GM19351 (cell line): Measurements from ENCODE around the gene PPP1R13B.
"Not testable (repeated sequence)": the region's sequence is repeated elsewhere in the genome, so short reads cannot be mapped to it uniquely, and the experiment has no call there.

ENCODE experiments used
- ATAC-seq: cut with Tn5 transposase; IDR thresholded peaks from one replicate; pipeline ENCODE4 v1.9.1; 2021; ENCODE audit warnings: mild to moderate bottlenecking, moderate library complexity; ENCODE audit not compliant: unreplicated experiment

PPP1R13B gene

DNA sequence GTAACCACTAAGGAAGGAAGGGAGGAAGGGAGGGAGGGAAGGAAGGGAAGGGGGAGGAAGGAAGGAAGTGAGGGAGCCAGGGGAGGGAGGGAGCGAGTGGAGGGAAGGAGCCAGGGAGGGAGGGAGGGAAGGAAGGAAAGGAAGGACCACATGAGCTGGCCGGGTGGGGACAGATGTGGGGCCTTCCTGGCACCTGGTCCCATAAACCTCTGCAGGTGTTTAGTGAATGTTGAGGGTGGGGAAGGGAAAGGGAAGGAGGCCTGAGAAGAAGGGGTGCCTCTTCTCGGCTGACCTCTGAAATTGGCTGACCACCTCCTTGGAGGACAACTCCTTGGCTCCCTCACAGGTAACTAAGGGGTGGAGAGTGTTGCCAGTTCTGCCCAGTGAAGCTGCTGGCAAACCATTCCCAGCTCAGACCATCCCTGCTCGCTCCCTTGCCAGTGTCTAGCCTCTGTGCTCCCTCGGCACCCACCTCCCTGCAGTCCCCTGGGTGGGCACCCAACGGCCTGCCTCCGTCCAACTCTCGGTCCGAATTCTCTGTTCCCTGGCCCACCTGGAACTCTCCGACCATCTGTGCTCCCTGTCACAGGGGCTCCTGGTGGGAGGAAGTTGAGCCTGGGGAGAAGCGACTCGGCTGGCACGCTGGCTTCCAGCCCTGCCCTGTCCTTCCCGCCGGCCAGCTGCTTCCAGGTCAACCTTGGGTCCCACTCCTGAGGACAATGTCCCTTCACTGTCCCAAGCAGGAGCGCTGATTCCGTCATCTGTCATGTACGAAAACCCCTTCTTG lies 12.2 kb upstream of the PPP1R13B start:
- no peak for ATAC-seq

DNA sequence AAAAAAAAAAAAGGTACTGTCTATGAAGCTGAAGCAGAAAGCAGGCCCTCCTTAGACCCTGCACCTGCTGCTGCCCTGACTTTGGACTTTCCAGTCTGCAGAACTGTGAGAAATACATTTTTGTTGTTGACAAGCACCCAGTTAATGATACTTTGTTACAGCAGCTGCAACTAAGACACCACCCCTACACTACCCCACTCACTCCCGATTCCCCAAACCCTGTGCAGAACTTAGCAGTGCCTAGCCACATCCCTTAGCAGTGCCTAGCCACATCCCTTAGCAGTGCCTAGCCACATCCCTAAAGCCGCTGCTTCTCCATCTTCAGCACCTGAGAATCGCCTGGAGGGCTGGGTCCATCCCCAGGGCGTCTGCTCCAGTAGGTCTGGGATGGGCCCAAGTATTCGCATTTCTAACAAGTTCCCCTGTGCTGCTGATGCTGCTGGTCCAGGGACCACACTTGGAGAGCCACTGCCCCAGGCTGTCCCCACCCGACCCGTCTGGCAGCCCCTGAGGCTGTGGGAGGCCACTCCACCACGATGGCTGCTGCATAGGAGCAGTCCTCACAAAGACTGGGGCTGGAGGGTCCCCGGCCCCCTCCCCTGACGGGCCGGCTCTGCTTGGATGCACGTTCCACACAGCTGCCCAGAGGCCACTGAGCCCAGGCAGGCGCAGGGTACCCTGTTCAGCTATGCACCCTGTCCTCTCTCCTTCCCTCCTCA lies 10.8 kb upstream of the PPP1R13B start:
- ATAC-seq: no peak

- no peak for ATAC-seq
Measured at GRCh38 chr14:103857256-103857655, 9.9 kb upstream of the PPP1R13B start.

DNA sequence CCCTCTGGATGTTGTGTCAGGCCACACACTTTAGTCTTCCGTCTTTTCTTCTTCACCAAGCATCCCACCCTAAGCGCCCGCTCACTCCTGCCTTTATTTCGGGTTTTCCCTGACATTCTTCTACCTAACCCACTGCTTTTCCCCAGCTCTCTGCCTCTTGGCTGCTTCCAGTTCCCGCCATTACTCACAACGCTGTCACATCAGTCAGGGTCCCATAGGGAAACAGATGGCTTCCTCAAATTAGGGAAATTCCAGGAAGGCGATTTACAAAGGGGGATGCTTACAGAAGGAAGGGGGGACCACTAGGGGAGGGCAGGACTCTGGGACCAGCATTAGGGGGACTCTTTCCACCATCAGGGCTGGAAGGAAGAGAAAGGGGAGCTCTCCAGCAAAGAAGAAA lies 9.2 kb upstream of the PPP1R13B start:
- ATAC-seq: no peak

DNA sequence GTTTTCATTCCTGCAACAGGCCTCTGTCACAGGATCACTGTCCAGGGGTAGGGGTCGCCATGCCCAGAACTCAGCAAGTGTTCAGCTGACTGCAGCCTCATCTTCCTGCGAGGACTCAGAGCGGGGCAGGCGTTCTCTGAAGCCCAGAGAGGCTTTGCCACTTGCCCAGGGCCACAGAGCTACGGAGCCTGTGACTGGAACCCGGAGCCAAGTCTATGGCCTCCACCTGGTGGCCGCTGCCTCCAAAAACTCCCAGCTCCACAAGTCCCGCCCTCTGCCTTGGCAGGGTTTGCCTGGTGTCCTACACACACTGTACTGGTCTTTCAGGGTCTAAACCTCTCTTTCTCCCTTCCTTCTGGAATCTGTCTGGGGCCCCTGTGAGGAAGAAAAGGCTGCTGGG lies 8.7 kb upstream of the PPP1R13B start:
- ATAC-seq: no peak

DNA sequence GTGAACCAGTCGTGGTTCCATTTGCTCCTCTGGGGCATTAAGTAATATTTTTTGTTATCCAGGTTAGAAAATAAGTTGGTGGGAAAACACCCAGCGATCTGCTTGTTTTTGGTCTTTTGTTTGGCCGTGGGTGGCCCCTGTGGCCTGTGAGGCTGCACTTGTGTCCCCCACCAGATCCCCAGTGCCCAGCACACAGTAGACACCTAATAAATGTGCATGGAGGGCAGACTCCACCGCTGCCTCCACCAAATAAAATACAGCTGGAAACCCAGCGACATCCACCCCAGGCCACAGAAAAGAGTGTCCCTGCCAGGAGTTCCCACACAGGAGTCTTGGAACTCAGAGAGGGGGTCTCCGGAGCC lies 8.3 kb upstream of the PPP1R13B start:
- ATAC-seq: no peak

DNA sequence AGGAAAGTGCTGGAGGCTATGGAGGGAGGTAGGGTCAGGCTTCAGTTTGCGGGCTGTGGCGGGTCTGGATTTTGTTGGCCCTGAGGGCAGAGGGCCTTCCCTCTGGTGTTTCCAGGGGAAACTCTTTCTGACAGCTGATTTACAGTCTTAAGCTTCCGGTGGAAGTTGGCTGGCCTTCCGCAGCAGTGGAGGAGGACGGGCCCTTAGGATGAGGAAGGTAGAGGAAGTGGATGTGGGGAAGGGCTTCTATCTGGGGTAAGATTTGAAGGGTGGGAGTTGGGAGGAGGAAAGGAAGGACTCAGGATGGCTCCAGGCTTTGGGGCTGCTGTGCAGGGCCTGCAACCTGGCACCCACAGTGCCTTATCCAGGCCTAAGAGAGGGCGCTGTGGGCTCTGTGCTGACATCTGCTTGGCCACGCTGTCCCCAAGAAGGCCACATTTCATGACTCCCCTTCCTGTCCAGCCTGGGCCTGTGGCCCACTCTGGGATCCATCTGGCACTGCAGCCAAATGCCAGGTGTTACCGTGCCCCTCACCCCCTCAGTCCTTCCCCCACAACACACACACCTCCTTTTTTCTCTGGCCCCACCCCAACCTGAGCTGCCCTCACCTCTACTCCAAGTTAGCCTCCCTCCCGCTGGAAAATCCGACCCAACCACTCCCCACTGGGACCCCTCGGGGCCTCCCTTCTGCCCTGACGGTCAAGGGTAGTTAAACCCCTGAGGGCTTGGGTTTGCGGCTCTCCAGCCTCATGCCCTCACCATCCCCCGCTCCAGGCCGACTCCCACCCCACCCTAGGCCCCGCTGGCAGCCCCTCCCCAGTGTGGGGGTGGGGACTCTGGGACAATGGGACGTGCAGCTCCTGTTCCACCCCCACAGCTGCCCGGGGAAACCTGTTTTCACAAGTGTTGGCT lies 7.7 kb upstream of the PPP1R13B start:
- ATAC-seq: no peak

DNA sequence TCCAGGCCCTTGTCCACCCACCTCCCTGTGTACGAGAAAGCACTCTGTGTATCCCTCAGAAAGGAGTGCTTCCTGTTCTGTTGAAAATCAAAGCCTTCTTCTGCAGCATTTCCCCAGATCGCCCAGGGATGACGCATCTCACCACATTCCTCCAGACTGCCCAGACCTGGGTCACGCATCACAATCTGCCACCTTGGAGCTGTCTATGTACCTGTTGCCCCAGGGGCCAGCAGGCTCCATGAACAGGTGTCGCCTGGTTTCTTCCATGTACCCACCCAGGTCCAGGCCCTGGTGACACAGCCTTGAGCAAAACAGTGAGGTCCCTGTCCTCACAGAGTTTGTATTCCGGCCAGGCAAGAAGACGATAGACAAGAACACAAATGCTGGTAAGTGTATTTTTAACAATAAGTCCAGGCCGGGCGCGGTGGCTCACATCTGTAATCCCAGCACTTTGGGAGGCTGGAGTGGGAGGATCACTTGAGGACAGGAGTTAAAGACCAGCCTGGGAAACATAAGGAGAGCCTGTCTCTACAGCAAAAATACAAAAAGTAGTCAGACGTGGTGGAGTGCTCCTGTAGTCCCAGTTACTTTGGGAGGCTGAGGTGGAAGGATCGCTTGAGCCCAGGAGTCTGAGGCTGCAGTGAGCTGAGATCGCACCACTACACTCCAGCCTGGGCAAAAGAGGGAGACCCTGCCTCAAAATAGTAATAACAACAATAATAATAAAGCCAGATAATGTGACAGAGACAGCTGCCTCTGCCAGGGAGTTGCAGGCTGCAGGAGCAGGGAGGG lies 6.8 kb upstream of the PPP1R13B start:
- no peak for ATAC-seq

- no peak for ATAC-seq
Measured at GRCh38 chr14:103849151-103849886, 1.9 kb upstream of the PPP1R13B start.

GRCh38 chr14:103848175-103849077 lies 1.1 kb upstream of the PPP1R13B start:
- no peak for ATAC-seq

DNA sequence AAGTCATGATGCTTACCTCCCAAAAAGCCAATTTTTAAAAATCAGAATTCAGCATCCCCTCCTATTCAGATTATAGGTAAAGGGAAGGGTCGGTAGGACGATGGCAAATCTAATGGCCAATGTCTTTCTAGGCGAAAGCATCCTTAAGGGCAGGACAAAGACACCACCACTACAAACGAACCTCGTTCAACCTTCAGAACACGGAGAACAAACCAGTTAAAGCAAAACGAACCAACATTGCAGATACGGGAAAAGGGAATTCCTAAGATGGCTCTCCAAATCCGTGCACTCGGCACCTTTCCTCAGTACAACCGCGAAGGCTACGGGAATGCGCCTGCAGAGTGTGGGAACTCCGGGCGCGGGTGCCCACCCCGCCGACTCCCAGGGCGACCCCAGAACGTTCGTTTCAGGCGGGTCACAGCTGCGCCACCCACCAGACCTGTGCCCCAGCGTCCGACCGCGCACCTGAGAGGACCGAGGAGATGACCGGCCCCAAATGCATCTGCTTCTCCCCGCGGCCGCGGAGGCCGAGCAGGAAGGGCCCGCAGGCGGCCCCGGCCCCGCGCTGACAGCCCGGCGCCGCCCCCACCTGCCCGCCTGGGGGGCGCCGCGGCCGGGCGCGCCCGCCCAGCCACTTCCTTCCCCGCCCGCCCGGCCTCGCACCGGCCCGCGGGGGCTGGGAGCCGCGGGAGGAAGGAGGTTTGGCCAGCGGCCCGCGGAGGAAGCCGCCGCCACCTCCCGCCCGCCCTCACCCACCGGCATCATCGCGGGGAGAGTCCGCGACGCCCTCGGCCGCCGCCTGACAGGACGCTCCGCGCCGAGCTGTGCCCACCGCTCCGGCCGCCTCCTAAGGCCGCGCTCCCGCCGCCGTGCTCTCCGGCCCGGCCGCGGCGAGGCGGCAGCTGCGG lies 578 bp downstream of the PPP1R13B start:
- peak; percentile 43 for ATAC-seq

DNA sequence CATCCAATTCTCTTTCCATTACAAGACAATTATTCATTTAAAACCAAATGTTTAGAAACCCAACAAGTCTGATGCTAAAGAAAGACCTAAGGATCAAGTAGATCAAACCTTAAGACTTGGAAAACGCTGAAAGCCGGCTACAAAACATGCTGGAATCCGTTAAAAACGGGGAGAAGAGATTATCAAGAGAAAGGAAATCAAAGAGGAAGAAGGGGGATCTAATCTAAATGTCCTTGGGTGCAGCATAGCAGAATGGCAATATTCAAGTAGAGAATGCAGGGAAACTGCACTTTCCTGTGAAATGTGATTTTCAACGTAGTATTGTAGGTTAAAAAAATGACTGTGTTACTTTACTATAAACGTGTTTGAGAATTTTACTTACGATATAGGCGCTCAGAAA lies 1.3 kb downstream of the PPP1R13B start:
- no peak for ATAC-seq

- no peak for ATAC-seq
Measured at GRCh38 chr14:103845327-103845726, 2.0 kb downstream of the PPP1R13B start.

DNA sequence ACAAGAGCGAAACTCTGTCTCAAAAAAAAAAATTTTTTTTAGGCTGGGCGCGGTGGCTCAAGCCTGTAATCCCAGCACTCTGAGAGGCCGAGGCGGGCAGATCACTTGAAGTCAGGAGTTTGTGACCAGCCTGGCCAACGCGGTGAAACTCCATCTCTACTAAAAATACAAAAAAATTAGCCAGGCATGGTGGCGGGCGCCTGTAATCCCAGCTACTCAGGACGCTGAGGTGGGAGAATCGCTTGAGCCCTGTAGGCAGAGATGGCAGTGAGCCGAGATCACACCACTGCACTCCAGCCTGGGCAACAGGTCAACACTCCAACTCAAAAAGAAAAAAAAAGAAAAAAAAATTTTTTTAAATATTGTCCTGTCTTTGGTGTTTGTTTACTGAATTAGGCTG lies 6.1 kb downstream of the PPP1R13B start:
- not testable (repeated sequence) for ATAC-seq

DNA sequence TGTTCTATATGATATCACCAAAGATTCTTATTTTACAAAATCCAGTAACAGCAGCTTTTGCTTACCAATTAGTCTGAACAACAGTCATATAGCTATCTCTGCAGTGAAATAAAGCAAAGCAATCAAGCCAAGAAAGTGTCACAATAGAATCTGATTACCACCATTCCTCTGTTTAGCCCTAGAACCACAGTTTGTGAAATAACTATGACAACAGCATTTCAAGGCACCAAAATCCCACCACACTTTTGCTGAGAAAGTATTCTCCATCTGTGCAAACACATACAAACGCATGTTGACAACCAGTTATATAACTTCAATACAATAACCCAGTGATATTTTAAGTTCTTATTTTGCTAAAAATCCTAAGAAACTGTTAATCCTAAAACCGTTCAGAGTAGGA lies 7.4 kb downstream of the PPP1R13B start:
- no peak for ATAC-seq

DNA sequence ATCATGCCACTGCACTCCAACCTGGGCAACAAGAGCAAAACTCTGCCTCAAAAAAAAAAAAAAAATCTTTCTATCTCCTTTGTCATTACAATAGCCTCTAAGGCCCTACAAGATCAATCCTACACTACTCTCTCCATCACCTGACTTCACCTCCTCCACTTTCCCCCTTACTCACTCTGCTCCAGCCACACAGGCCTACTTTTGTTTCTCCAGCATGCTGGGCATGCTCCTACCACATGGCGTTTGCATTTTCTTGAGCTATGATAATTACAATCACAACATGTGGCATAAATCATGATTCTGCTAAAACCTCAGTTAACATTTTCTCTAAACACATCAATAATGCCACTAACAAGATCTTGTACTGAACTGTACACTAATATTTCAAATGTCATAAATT lies 7.8 kb downstream of the PPP1R13B start:
- ATAC-seq: no peak

- ATAC-seq: no peak
Measured at GRCh38 chr14:103838117-103838516, 9.3 kb downstream of the PPP1R13B start.
